ENCODE data around the gene RAB38.

RAB38 gene

DNA sequence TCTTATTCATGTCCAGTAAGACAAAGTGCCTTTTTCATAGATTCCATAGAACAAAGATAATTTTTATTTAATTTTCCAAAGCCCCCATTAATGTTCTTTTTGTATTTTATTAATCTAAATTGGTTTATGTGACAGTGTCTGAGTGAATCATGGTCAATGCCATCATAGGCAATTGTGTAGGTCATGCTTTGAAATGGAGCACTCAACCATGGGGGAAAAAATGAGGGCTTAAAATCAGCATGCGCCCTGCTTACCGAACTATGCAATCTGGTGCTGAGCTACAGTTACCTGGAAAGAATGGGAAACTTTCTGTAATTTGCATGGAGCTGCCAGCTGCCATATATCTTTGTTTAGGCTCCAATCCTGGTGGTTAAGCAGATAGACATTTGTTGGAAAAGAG is 28.4 kb upstream of the RAB38 start:
- no peaks in the 10 kb centered on the region for H3K27me3 Mint-ChIP-seq (ENCODE audit: low read depth, poor library complexity)
- H3K9me3 Mint-ChIP-seq = no peaks in the 10 kb centered on the region
- H3K4me1 Mint-ChIP-seq = no peaks in the 10 kb centered on the region
- TF ChIP-seq, protein P1, sequence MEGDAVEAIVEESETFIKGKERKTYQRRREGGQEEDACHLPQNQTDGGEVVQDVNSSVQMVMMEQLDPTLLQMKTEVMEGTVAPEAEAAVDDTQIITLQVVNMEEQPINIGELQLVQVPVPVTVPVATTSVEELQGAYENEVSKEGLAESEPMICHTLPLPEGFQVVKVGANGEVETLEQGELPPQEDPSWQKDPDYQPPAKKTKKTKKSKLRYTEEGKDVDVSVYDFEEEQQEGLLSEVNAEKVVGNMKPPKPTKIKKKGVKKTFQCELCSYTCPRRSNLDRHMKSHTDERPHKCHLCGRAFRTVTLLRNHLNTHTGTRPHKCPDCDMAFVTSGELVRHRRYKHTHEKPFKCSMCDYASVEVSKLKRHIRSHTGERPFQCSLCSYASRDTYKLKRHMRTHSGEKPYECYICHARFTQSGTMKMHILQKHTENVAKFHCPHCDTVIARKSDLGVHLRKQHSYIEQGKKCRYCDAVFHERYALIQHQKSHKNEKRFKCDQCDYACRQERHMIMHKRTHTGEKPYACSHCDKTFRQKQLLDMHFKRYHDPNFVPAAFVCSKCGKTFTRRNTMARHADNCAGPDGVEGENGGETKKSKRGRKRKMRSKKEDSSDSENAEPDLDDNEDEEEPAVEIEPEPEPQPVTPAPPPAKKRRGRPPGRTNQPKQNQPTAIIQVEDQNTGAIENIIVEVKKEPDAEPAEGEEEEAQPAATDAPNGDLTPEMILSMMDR (IDR thresholded peaks at IDR 0.05) = no peak
- no peaks in the 10 kb centered on the region for H3K36me3 Mint-ChIP-seq (ENCODE audit: low read depth)
- no peak for DNase-seq
- no peak overlapping the region for H3K4me3 Mint-ChIP-seq
- H3K27ac Mint-ChIP-seq = no peak overlapping the region

DNA sequence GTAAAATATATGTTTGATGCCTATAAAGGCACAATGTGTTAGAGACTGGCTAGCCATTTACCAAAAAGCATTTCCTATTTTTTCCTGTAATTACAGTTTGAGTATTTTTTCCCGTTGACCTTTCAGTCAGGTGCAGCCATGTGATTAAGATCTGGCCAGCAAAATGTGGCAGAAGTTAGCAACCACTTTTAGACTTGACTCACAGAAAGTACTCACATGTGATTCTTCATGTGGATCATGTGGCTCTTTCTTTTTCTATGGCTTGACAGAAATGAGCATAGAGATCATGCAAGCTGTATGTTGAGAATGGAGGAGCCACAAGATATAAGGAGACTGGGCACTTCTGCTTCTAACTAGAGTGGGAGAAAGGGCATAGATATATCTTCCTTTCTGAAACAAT is 27.3 kb upstream of the RAB38 start:
- Mint-ChIP-seq H3K36me3 (ENCODE audit: low read depth) (no peaks in the 10 kb centered on the region), H3K27me3 (ENCODE audit: low read depth, poor library complexity) (no peaks in the 10 kb centered on the region), H3K9me3 (no peaks in the 10 kb centered on the region), H3K27ac (no peak overlapping the region), H3K4me3 (no peak overlapping the region), H3K4me1 (no peaks in the 10 kb centered on the region)
- TF ChIP-seq, protein P1 (IDR thresholded peaks at IDR 0.05) = no peak
- DNase-seq = no peak

DNA sequence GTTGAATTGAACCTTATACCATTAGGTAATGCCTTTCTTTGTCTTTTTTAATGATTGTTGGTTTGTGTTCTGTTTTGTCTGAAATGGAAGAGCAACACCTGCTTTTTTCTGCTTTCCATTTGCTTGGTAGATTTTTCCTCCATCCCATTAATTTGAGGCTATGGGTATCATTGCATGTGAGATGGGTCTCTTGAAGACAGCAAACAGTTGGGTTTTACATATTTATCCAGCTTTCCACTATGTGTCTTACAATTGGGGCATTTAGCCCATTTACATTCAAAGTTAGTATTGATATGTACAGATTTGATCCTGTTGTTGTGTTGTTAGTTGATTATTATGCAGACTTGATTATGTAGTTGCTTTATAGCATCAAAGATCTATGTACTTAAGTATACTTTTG is 21.1 kb upstream of the RAB38 start:
- H3K4me3 Mint-ChIP-seq = no peak overlapping the region
- H3K27ac Mint-ChIP-seq = no peak overlapping the region
- peaks cover 10% of the 10 kb centered on the region for H3K36me3 Mint-ChIP-seq (ENCODE audit: low read depth)

DNA sequence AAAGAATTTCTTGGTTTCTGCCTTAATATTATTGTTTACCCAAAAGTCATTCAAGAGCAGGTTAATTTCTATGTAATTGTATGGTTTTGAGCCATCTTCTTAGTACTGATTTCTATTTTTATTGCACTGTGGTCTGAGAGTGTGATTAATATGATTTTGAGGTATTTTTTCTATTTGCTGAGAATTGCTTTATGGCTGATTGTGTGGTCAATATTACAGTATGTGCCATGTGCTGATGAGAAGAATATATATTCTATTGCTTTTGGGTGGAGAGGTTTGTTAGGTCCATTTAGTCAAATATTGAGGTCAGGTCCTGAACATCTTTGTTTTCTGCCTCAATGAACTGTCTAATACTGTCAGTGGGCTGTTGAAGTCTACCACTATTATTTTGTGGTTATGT is 20.7 kb upstream of the RAB38 start:
- DNase-seq = no peak
- Mint-ChIP-seq H3K27me3 (ENCODE audit: low read depth, poor library complexity) (no peaks in the 10 kb centered on the region), H3K4me1 (no peaks in the 10 kb centered on the region), H3K27ac (no peak overlapping the region), H3K36me3 (ENCODE audit: low read depth) (peaks cover 10% of the 10 kb centered on the region), H3K9me3 (peaks cover 23% of the 10 kb centered on the region), H3K4me3 (no peak overlapping the region)
- TF ChIP-seq, protein P1 (IDR thresholded peaks at IDR 0.05) = no peak

More for the DNA sequence above, 21.1 kb upstream of the RAB38 start:
- TF ChIP-seq, protein P1 (IDR thresholded peaks at IDR 0.05) = no peak
- Mint-ChIP-seq H3K27me3 (ENCODE audit: low read depth, poor library complexity) (no peaks in the 10 kb centered on the region), H3K4me1 (no peaks in the 10 kb centered on the region), H3K9me3 (peaks cover 23% of the 10 kb centered on the region)
- DNase-seq = no peak

DNA sequence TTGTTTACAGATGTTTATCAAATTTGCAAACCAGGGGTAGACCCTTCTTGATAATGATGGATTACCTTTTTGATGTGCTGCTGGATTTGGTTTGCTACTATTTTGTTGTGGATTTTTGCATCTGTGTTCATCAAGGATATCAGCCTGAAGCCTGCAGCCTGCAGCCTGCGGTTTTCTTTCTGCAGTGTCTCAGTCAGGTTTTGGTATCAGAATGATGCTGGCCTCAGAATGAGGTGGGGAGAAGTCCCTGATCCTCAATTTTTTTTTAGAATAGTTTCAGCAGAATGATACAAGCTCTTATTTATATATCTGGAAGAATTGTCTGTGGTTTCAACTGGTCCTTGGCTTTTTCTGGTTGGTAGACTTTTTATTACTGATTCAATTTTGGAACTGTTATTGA is 19.7 kb upstream of the RAB38 start:
- TF ChIP-seq, protein P1 (IDR thresholded peaks at IDR 0.05) = no peak
- Mint-ChIP-seq H3K9me3 (peaks cover 23% of the 10 kb centered on the region), H3K36me3 (ENCODE audit: low read depth) (peaks cover 10% of the 10 kb centered on the region)

DNA sequence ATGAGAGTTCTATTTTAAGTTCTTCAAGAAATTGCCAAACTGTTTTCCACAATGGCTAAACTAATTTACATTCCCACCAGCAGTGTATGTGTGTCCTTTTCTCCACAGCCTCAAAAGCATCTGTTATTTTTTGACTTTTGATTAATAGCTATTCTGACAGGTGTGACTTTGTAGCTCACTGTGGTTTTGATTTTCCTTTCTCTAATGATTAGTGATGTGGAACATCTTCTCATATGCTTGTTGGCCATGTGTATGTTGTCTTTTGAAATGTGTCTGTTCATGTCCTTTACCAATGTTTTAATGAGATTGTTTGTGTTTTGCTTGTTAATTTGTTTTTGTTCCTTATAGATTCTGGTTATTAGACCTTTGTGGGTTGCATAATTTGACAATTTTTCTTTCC is 18.0 kb upstream of the RAB38 start:
- Mint-ChIP-seq H3K4me3 (no peak overlapping the region), H3K36me3 (ENCODE audit: low read depth) (peaks cover 10% of the 10 kb centered on the region), H3K9me3 (peaks cover 23% of the 10 kb centered on the region), H3K27me3 (ENCODE audit: low read depth, poor library complexity) (no peaks in the 10 kb centered on the region), H3K27ac (no peak overlapping the region), H3K4me1 (peaks cover 18% of the 10 kb centered on the region)
- TF ChIP-seq, protein P1 (IDR thresholded peaks at IDR 0.05) = no peak
- no peak for DNase-seq

More for the DNA sequence above, 19.7 kb upstream of the RAB38 start:
- peaks cover 1% of the 10 kb centered on the region for H3K4me1 Mint-ChIP-seq
- H3K27ac Mint-ChIP-seq = no peak overlapping the region
- H3K27me3 Mint-ChIP-seq (ENCODE audit: low read depth, poor library complexity) = no peaks in the 10 kb centered on the region
- no peak overlapping the region for H3K4me3 Mint-ChIP-seq
- DNase-seq = no peak
